Adrenal gland (tissue), 12 donors: ENCODE measurements around the gene ACOX2. TPM values are rescaled to one million over a fixed set of nuclear protein-coding genes. Genes with fewer than 3 reads are reported as not detected.

Experiments used
- DNase-seq, 7 donors: peaks; one replicate each; pipeline ENCODE4 v3.0.0-alpha.2; 2019 to 2020
- H3K27ac ChIP-seq, 5 donors: fragments of 200-600 bp; sonication (generic) in 4 of 5; 1 replicate in 3 of 5; 2 replicates in 2 of 5; pipeline versions ENCODE4 v1.5.1 to v1.8.0; 2016 to 2020; ENCODE audit warnings: mild to moderate bottlenecking in 1 of 5
- H3K27me3 ChIP-seq: fragments of 200-600 bp; 2 replicates; pipeline ENCODE4 v1.8.0; 2021
- H3K36me3 ChIP-seq, 2 donors: fragments of 200-600 bp; replicated peaks in 1 of 2; 1 replicate in 1 of 2; 2 replicates in 1 of 2; pipeline versions ENCODE4 v1.5.1 to v1.8.0; 2018 to 2022
- H3K4me1 ChIP-seq, 2 donors: fragments of 200-600 bp; replicated peaks in 1 of 2; 1 replicate in 1 of 2; 2 replicates in 1 of 2; pipeline versions ENCODE4 v1.5.1 to v1.8.0; 2018 to 2021
- H3K4me3 ChIP-seq, 4 donors: fragments of 200-600 bp; sonication (generic) in 3 of 4; one replicate each; pipeline ENCODE4 v1.5.1; 2016 to 2018
- H3K9me3 ChIP-seq, 3 donors: fragments of 200-600 bp; sonication (generic) in 1 of 3; replicated peaks in 1 of 3; 1 replicate in 2 of 3; 2 replicates in 1 of 3; pipeline versions ENCODE4 v1.5.1 to v1.8.0; 2016 to 2021
- CTCF ChIP-seq, 6 experiments: fragments of 450-650 bp in 4 of 6; fragments of 200-600 bp in 2 of 6; sonication (generic) in 1 of 6; IDR thresholded peaks; 1 replicate in 5 of 6; 2 replicates in 1 of 6; pipeline versions ENCODE4 v1.5.1 to v1.8.0; 2016 to 2021; ENCODE audit warnings: antibody characterized with exemption in 6 of 6, mild to moderate bottlenecking in 2 of 6, moderate library complexity in 1 of 6
- POLR2A ChIP-seq, 2 donors: fragments of 450-650 bp; IDR thresholded peaks; one replicate each; pipeline ENCODE4 v1.6.1; 2017; ENCODE audit warnings: antibody characterized with exemption in 2 of 2, mild to moderate bottlenecking in 2 of 2, moderate library complexity in 1 of 2
- whole genome bisulfite sequencing, 4 donors: extraction: QIAGEN DNeasy Blood & Tissue Kit in 2 of 4; methylation state at CpG; one replicate each; pipeline versions ENCODE4 v1.1.5 to v1.1.7; 2013 to 2017; 5-methylcytosine and 5-hydroxymethylcytosine counted together
- intact Hi-C, 2 donors: fragments of 100-400 bp; cut with DNase I; formaldehyde crosslinking; loops; one replicate each; pipeline versions ENCODE4 v1.14.1 to v1.15.0; 2022 to 2023
- polyA plus RNA-seq, 3 donors: library from polyadenylated mRNA; stranded (reverse); fragments of 200-250 nt in 2 of 3; fragments of 350-450 nt in 1 of 3; fragmentation: Illumina TruSeq in 1 of 3; extraction: RNeasy Lipid Tissue Mini Kit (QIAGEN cat#74804) in 1 of 3; gene quantifications; one replicate each; pipeline ENCODE4 v1.2.3, GENCODE V29; 2013 to 2014
- total RNA-seq, 9 donors: library from RNA; depleted of rRNA in 4 of 9; stranded (reverse); fragments of >200 nt in 4 of 9; fragments of 120-200 nt in 1 of 9; fragmentation: NEBNext Ultra II Directional in 1 of 9; extraction: Animal tissue kit (Norgen Biotek cat#: 25700) in 1 of 9; gene quantifications; one replicate each; pipeline versions ENCODE4 v1.1.0 to v1.2.4, GENCODE V29; 2013 to 2023
- donor health status: healthy with polysubstance abuse.
- donor health status: Bipolar disorder and iron deficiency.
- donor health status: DM: yes; HTN: yes; CAD: no.
- donor health status: DM: no; HTN: no; CAD: no.
- donor health status: DM: no; HTN: no; CAD: no.
- donor health status: DM: yes; HTN: yes; CAD: no.

Gene ACOX2
- total and polyA plus RNA-seq, 12 donors, result 8.1 to 65.5 (median 32.8) TPM

- Histone ChIP-seq H3K36me3 (no peaks in the 10 kb centered on the region), H3K27ac (no peak overlapping the region), H3K27me3 (no peaks in the 10 kb centered on the region), H3K4me3 (no peak overlapping the region), H3K4me1 (peaks cover 0 to 15% of the 10 kb centered on the region in 2 donors), H3K9me3 (no peaks in the 10 kb centered on the region)
- 59 to 73% (median 67%) methylated on average over 6 of the region's 6 CpGs for WGBS, 4 donors
- TF ChIP-seq POLR2A (IDR thresholded peaks at IDR 0.05) (no peak), CTCF (IDR thresholded peaks at IDR 0.05) (no peak)
- DNase-seq, result no peak
- intact Hi-C loops, result no loop called here
Observed at GRCh38 chr3:58573640-58574039, 36.6 kb upstream of the ACOX2 start.

- Histone ChIP-seq H3K36me3 (no peaks in the 10 kb centered on the region), H3K4me3 (no peak overlapping the region), H3K4me1 (peaks cover 0 to 13% of the 10 kb centered on the region in 2 donors), H3K27ac (no peak overlapping the region), H3K27me3 (no peaks in the 10 kb centered on the region), H3K9me3 (no peaks in the 10 kb centered on the region)
- no peak for TF ChIP-seq CTCF (IDR thresholded peaks at IDR 0.05)
- WGBS, 4 donors, result 82 to 90% (median 84%) methylated on average over 7 of the region's 7 CpGs
- intact Hi-C loops, result no loop called here
- DNase-seq, result no peak
Observed at GRCh38 chr3:58572634-58573230, 35.7 kb upstream of the ACOX2 start.

- Histone ChIP-seq H3K27ac (no peak overlapping the region), H3K36me3 (no peaks in the 10 kb centered on the region), H3K4me3 (no peak overlapping the region), H3K27me3 (no peaks in the 10 kb centered on the region), H3K9me3 (no peaks in the 10 kb centered on the region), H3K4me1 (peaks cover 0 to 10% of the 10 kb centered on the region in 2 donors)
- TF ChIP-seq POLR2A (IDR thresholded peaks at IDR 0.05) (no peak), CTCF (IDR thresholded peaks at IDR 0.05) (no peak)
- 84 to 92% (median 89%) methylated on average over 13 of the region's 13 CpGs for WGBS, 4 donors
- intact Hi-C loops, result no loop called here
- DNase-seq, result no peak
Observed at GRCh38 chr3:58572013-58572633, 35.1 kb upstream of the ACOX2 start.

GRCh38 chr3:58570851-58571250, 33.9 kb upstream of the ACOX2 start:
- H3K9me3 ChIP-seq, result no peaks in the 10 kb centered on the region
- TF ChIP-seq POLR2A (IDR thresholded peaks at IDR 0.05) (no peak), CTCF (IDR thresholded peaks at IDR 0.05) (no peak)
- 83 to 92% (median 89%) methylated on average over 5 of the region's 5 CpGs for WGBS, 4 donors
- intact Hi-C loops, result no loop called here
- no peaks in the 10 kb centered on the region for H3K36me3 ChIP-seq
- H3K27ac ChIP-seq, result no peak overlapping the region
- DNase-seq, result no peak
- H3K27me3 ChIP-seq, result no peaks in the 10 kb centered on the region
- no peaks in the 10 kb centered on the region for H3K4me1 ChIP-seq
- no peak overlapping the region for H3K4me3 ChIP-seq
